GM18951 (cell line): ENCODE data around the gene FAM193B.
A peak's percentile ranks its signal among the peaks of the same experiment; 100 is the strongest.

Source experiments
- POLR2A ChIP-seq: IDR thresholded peaks from 4 replicates; pipeline ENCODE4 v1.6.1; 2011; ENCODE audit warnings: mild to moderate bottlenecking; ENCODE audit not compliant: insufficient read length, insufficient read depth; ENCODE audit errors: extremely low read depth
- in situ Hi-C: fragments of 300-500 bp; cut with MboI; formaldehyde crosslinking; loops from one replicate; pipeline ENCODE4 v1.12.0; 2022; ENCODE audit warnings: low sequenced_read_pairs, mixed read lengths, inconsistent platforms; ENCODE audit not compliant: unreplicated experiment

Gene FAM193B

GRCh38 chr5:177526191-177526590 is 28.2 kb downstream of the FAM193B start:
- TF ChIP-seq POLR2A: no peak

GRCh38 chr5:177524941-177525655 is 29.3 kb downstream of the FAM193B start:
- in situ Hi-C loops: no loop called here
- no peak for TF ChIP-seq POLR2A

More at GRCh38 chr5:177526191-177526590, 28.2 kb downstream of the FAM193B start:
- in situ Hi-C loops: no loop called here

- TF ChIP-seq POLR2A: no peak
- in situ Hi-C loops: no loop called here
These were observed 29.8 kb downstream of the FAM193B start for GRCh38 chr5:177524539-177524900.

DNA sequence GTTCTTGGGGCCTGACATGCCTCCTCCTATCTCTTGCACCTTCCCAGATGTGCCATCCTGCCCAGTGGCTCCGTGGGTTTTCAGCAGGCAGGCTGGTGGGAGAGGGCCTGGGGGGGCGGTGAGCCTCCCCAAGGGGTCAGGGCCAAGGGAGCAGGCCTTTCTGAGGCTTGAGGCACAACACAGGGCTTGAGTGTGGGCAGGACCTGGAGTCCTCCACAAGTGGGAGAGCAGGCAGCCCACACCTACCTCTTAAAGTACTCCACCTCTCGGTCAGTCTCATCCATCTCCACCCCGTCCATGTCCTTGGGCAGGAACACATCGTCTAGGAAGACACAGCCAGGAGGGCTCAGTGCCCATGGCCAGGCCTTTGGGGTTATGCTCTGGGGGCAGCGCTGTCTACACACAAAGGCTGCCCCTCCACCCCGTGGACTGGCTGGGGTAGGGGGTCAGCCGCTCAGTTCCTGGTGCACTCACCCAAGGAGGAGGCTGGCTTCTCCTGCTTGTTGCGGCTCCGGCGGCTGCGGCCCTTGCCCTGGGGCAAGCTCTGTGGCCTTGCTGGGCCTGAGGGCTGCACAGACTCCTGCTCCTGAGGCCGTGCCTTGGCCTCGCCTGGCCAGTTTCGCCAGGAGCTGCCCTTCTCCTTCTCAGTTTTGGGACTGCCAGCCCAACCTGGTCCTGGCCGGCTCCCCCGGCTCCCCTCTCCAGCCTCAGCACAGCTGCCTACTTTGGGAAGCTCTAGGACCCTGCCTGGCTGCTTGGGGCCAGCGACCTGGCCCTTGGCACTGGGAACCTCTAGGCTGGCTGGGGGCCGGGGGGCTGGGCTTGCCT is 30.4 kb downstream of the FAM193B start:
- TF ChIP-seq POLR2A: no peak
- in situ Hi-C loops: no loop called here

GRCh38 chr5:177520916-177521513 is 33.3 kb downstream of the FAM193B start:
- in situ Hi-C loops: no loop called here
- no peak for TF ChIP-seq POLR2A

DNA sequence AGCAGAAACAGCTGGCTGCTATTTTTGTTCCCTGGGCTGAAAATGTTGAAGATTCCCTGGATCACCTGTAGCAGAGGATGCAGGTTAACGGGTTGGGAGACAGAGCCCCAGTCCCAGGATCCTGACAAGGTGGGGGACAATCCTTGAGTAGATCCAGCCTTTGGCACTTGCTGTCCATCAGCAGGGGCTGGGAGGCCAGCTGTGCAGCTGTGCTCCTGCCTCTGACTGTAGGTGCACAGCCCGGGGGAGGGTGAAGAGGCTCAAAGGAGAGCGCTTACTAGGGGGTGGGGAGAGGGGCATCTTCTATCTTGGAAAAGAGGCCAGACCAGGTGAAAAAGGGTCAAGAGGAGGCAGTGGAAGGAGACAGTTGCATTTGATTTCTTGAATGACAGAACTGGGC is 34.1 kb downstream of the FAM193B start:
- TF ChIP-seq POLR2A: no peak
- in situ Hi-C loops: no loop called here

- in situ Hi-C loops: no loop called here
These were observed 34.7 kb downstream of the FAM193B start for GRCh38 chr5:177519463-177520235.

DNA sequence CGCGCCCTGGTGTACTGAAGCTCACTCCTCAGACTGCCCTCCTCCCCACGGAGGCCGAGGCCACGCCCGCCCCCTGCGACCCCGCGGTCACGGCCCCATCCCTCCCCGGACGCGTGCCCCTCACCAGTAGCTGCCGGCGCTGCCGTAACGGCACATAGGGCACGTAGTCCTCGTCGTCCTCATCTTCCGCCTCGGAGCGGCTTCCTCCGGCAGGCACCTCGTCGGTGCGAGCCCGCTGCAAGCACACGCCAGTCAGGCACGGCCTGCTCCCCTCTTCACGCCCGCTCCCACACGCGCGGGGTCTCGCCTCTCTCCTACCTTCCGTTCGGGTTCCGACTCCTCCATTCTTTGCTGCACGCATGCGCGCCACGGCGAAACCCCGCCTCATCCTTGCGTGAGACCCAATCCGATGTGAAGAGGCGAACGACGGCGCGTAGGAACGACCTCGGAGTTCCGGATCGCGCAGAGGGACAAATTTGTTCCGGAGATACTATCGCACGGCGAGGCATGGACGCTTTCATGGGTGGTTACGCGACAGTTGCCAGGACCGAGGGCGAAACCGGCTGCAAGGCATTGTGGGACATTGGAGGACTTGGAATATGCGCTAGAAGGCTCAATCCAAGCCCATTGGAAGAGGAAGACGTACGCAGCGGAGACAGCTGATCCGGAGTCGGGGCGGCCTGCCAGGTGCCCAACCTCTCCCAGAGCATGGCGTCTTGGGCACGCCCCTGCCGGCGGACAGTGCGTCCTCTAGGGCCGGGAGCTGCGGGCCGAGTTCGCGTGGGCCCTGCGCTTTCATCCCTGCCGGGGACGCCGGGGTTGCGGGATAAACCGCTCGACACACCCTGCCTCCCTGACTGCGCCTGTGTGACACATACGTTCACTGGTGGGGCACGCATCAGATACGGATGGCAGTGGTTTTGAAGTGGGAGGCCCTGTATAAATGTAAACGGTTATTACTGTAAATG is 37.5 kb downstream of the FAM193B start, which contains the start of gene DDX41:
TSS of gene DDX41 (minus strand) at position 361 of the 968 bp plus-strand sequence. CDS start at position 345, 16 bp downstream.
- TF ChIP-seq POLR2A: peak; percentile 82
- in situ Hi-C loops: no loop called here

More at GRCh38 chr5:177519463-177520235, 34.7 kb downstream of the FAM193B start:
- no peak for TF ChIP-seq POLR2A

DNA sequence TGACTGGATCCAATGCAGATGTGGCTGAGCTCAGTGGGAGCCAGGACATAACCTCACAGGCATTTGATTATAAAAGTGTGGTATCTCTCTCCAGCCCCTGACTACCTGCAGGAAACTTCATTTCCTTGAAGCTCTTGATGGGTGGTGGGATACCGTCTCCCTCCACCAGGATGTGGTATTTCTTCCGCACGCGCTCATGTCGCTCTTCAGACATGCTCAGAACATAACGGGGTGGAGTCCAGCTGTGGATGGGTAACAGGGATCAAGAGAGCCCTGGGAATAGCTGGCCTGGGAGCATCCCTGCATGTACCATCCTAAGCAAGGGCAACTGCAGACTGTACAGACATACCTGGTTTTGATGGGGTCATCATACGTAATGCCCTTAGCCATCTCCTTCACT is 38.8 kb downstream of the FAM193B start:
- TF ChIP-seq POLR2A: no peak
- in situ Hi-C loops: no loop called here

DNA sequence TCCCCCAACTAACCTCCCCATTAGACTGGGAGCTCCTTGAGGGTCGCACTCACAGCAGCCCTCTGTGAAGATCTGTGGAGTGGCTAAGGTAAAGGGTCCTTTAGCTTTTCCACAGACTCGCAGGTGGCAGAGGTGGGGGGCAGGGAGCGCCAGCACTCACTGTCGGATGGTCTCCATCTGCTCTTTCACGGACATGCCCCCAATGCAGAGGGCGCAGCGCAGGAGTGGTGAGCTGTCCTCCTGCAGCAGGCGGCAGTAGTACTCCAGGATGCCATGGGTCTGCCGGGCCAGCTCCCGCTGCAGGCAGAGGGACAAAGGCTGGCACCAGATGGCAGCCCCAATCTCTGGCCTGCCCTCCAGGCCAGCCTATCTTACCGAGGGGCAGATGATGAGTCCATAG is 39.8 kb downstream of the FAM193B start:
- no peak for TF ChIP-seq POLR2A
- in situ Hi-C loops: no loop called here

GRCh38 chr5:177513500-177513899 is 40.9 kb downstream of the FAM193B start:
- in situ Hi-C loops: no loop called here
- TF ChIP-seq POLR2A: no peak
